AG09309 (cell line): ENCODE measurements around the gene ANKS4B.
"Not testable (repeated sequence)": the region's sequence is repeated elsewhere in the genome, so short reads cannot be mapped to it uniquely, and the experiment has no call there.

Source experiments
- DNase-seq: peaks from one replicate; pipeline ENCODE4 v3.0.0-alpha.2; 2010; ENCODE audit warnings: low read depth
- H3K4me3 ChIP-seq: 2 replicates; pipeline ENCODE4 v1.5.1; 2011; ENCODE audit warnings: mild to moderate bottlenecking, low read depth, low read length, moderate library complexity; ENCODE audit not compliant: control insufficient read depth
- CTCF ChIP-seq: IDR thresholded peaks from 2 replicates; pipeline ENCODE4 v1.5.1; 2011; ENCODE audit warnings: mild to moderate bottlenecking, low read depth, low read length, inconsistent platforms; ENCODE audit not compliant: insufficient read depth, control insufficient read depth; ENCODE audit errors: missing control alignments

ANKS4B gene

GRCh38 chr16:21239646-21240045, 6.1 kb downstream of the ANKS4B start:
- H3K4me3 ChIP-seq, result no peak overlapping the region
- DNase-seq, result no peak
- TF ChIP-seq CTCF, result no peak

GRCh38 chr16:21242756-21243155, 9.3 kb downstream of the ANKS4B start:
- TF ChIP-seq CTCF, result no peak
- DNase-seq, result no peak
- H3K4me3 ChIP-seq, result no peak overlapping the region

GRCh38 chr16:21244518-21245215, 11.2 kb downstream of the ANKS4B start:
- no peak for TF ChIP-seq CTCF
- H3K4me3 ChIP-seq, result no peak overlapping the region
- no peak for DNase-seq

- not testable (repeated sequence) for H3K4me3 ChIP-seq, DNase-seq
Measured at GRCh38 chr16:21248179-21248578, 14.7 kb downstream of the ANKS4B start.

GRCh38 chr16:21250072-21250923, 16.8 kb downstream of the ANKS4B start:
- H3K4me3 ChIP-seq, result no peak overlapping the region
- no peak for TF ChIP-seq CTCF
- DNase-seq, result no peak

- no peak for TF ChIP-seq CTCF
- DNase-seq, result no peak
- no peak overlapping the region for H3K4me3 ChIP-seq
Measured at GRCh38 chr16:21253470-21253869, 20.0 kb downstream of the ANKS4B start.

GRCh38 chr16:21256636-21257035, 23.1 kb downstream of the ANKS4B start:
- no peak for DNase-seq
- no peak overlapping the region for H3K4me3 ChIP-seq
- no peak for TF ChIP-seq CTCF
